Fibroblast of villous mesenchyme (primary cell): Measurements from ENCODE around the gene SAP30. TPM values are rescaled to one million over a fixed set of nuclear protein-coding genes. Genes with fewer than 3 reads are reported as not detected.

Experiments
- DNase-seq: peaks from one replicate; pipeline ENCODE4 v3.0.0-alpha.2; 2010; ENCODE audit warnings: low read depth
- H3K4me3 ChIP-seq: 2 replicates; pipeline ENCODE4 v1.5.1; 2011; ENCODE audit warnings: low read depth, mild to moderate bottlenecking, low read length
- total RNA-seq: library from RNA; depleted of rRNA; stranded (reverse); fragments of >200 nt; gene quantifications from 2 replicates; pipeline ENCODE4 v1.2.3, GENCODE V29; 2012
- TF ChIP-seq, protein P1 (sequence below): IDR thresholded peaks from 2 replicates; pipeline ENCODE4 v1.5.1; 2012; ENCODE audit warnings: low read depth, mild to moderate bottlenecking, low read length; ENCODE audit not compliant: insufficient read depth

Gene SAP30
- total RNA-seq, 1 donor = 21.2 TPM

- TF ChIP-seq, protein P1, sequence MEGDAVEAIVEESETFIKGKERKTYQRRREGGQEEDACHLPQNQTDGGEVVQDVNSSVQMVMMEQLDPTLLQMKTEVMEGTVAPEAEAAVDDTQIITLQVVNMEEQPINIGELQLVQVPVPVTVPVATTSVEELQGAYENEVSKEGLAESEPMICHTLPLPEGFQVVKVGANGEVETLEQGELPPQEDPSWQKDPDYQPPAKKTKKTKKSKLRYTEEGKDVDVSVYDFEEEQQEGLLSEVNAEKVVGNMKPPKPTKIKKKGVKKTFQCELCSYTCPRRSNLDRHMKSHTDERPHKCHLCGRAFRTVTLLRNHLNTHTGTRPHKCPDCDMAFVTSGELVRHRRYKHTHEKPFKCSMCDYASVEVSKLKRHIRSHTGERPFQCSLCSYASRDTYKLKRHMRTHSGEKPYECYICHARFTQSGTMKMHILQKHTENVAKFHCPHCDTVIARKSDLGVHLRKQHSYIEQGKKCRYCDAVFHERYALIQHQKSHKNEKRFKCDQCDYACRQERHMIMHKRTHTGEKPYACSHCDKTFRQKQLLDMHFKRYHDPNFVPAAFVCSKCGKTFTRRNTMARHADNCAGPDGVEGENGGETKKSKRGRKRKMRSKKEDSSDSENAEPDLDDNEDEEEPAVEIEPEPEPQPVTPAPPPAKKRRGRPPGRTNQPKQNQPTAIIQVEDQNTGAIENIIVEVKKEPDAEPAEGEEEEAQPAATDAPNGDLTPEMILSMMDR = no peak
- DNase-seq = peak; percentile 24
- no peak overlapping the region for H3K4me3 ChIP-seq
These were observed 24.7 kb upstream of the SAP30 start for GRCh38 chr4:173346074-173346473.

DNA sequence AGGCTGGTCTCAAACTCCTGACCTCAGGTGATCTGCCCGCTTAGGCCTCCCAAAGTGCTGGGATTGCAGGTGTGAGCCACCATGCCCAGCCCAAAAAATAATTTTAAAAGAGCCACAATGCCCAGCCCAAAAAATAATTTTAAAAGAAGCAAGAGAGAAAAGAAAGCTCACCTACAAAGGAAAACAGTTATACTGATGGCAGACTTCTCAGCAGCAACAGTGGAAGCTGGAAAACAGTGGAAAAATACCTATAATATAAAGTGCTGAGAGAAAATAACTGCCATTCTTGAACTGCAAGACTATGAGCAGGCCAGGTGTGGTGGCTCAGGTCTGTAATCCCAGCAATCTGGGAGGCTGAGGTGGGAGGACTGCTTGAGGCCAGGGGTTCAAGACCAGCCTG is 23.3 kb upstream of the SAP30 start:
- no peak for DNase-seq
- TF ChIP-seq, protein P1 = no peak
- H3K4me3 ChIP-seq = no peak overlapping the region

- DNase-seq = no peak
- TF ChIP-seq, protein P1 = no peak
- H3K4me3 ChIP-seq = no peak overlapping the region
These were observed 12.8 kb upstream of the SAP30 start for GRCh38 chr4:173357939-173358338.

DNA sequence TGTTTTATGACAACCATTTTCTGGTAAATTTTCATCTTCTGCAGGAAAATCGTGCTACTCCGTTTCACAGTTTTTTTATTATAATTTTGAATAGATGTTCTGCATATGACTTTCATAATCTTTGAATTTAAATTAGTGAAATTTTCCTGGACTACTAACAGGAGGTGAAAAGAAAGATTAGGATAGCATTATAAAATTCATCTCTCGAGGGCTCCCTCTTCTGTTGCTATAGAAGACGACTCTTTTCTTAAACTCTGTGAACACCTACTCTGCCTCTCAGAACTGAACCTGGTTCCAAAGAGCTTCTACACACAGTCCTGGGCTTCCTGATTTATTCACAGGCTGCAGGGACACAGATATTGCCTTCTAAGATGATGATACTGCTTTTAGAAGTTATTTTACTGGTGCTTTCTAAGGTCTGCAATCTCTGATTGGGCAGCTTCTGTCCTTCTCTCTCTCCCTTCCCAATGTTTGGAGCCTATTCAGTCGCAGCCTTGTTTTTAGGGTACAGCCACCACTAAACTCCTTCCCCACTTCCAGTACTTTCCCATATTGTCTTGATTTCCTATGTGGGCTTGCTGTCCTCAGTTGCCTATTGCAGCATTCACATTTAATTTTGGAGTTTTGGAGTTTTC is 10.1 kb upstream of the SAP30 start:
- H3K4me3 ChIP-seq = no peak overlapping the region
- DNase-seq = peak; percentile 16
- TF ChIP-seq, protein P1 = peak; percentile 42

DNA sequence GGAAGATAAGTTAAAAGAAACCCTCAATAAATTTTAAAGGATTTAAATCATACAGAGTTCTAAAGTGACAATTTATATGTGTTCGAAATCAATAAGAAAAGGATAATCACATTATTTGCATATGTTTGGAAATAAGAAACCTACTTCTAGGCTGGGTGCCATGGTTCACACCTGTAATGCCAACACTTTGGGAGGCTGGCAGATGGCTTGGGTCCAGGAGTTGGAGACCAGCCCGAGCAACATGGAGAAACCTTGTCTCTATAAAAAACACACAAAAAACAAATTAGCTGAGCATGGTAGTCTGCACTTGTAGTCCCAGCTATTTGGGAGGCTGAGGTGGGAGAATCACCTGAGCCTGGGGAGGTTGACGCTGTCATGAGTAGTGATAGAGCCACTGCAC is 8.1 kb upstream of the SAP30 start:
- no peak for DNase-seq
- H3K4me3 ChIP-seq = no peak overlapping the region
- TF ChIP-seq, protein P1 = no peak

GRCh38 chr4:173365359-173365996 is 5.3 kb upstream of the SAP30 start:
- H3K4me3 ChIP-seq = no peak overlapping the region
- TF ChIP-seq, protein P1 = no peak

More at GRCh38 chr4:173365359-173365996, 5.3 kb upstream of the SAP30 start:
- DNase-seq = no peak
